Measurements from ENCODE around the gene C1QTNF9. TPM values are rescaled to one million over a fixed set of nuclear protein-coding genes. Genes with fewer than 3 reads are reported as not detected.

C1QTNF9 gene
- total and polyA plus RNA-seq, 9 of the 15 experiments (the other 6 are each of a cell fraction or from before 2014, with no cell fraction given), result not detected

GRCh38 chr13:24308068-24308445 lies 1.3 kb upstream of the C1QTNF9 start:
- DNase-seq (ENCODE audit: extremely low read depth in 1 of 4, low spot score in 3 of 4), result no peak
- H3K4me3 ChIP-seq, result no peak overlapping the region
- no peaks in the 10 kb centered on the region for H4K20me1 ChIP-seq (replicated peaks; ENCODE audit: control insufficient read depth, insufficient read depth, low read length)
- no peaks in the 10 kb centered on the region for H3K79me2 ChIP-seq (ENCODE audit: control insufficient read depth, insufficient read depth, low read length)
- no peaks in the 10 kb centered on the region for H3K9me1 ChIP-seq (ENCODE audit: control insufficient read depth, insufficient read depth, low read length)
- no peak overlapping the region for H3K27ac ChIP-seq (ENCODE audit: extremely low read depth, low read depth, low read length)
- no peaks in the 10 kb centered on the region for H3K9me3 ChIP-seq (replicated peaks; ENCODE audit: control insufficient read depth, insufficient read depth, low read depth, low read length)
- CTCF ChIA-PET (ENCODE audit: low intra/inter-chr PET ratio), result no interaction called here
- no peaks in the 10 kb centered on the region for H3K36me3 ChIP-seq (ENCODE audit: control insufficient read depth, insufficient read depth, low read length)
- H3K4me1 ChIP-seq (replicated peaks in 1 of 2; ENCODE audit: control insufficient read depth in 2 of 2, insufficient read depth in 2 of 2, low read length in 2 of 2), result no peaks in the 10 kb centered on the region; a peak in 1 of 5 replicates
- POLR2A ChIA-PET, result no interaction called here
- peaks cover 5 to 16% of the 10 kb centered on the region in 2 experiments; a peak in 4 of 5 replicates for H3K27me3 ChIP-seq (ENCODE audit: control insufficient read depth in 2 of 2, insufficient read depth in 2 of 2, low read length in 2 of 2)
- H3K4me2 ChIP-seq (ENCODE audit: insufficient read depth, low read length), result no peak overlapping the region
- intact Hi-C loops (cut with micrococcal nuclease), result no loop called here
- no peak for FAIRE-seq
- no peak for TF ChIP-seq RCOR1 (IDR thresholded peaks at IDR 0.05; ENCODE audit: borderline replicate concordance in 1 of 2, low read depth in 2 of 2, low read length in 2 of 2)
- no peak for TF ChIP-seq ZBTB17 (CRISPR knock-in tag; IDR thresholded peaks at IDR 0.05)
- TF ChIP-seq MLLT1 (IDR thresholded peaks at IDR 0.05), result no peak
- H2AFZ ChIP-seq (ENCODE audit: low read depth, low read length), result no peak overlapping the region
- 3% methylated on average over 7 of the region's 33 CpGs for WGBS (ENCODE audit: insufficient coverage, low coverage, missing lambda C conversion rate)
- in situ Hi-C loops (cut with MboI), result no loop called here
- no peak for ATAC-seq
- BruUV-seq (replicated peaks), result no TSS peak
- no peak overlapping the region for H3K9ac ChIP-seq (ENCODE audit: insufficient read depth in 1 of 2, low read depth in 2 of 2, low read length in 2 of 2)

GRCh38 chr13:24308488-24309020 lies 826 bp upstream of the C1QTNF9 start:
- no peaks in the 10 kb centered on the region for H3K36me3 ChIP-seq (ENCODE audit: control insufficient read depth, insufficient read depth, low read length)
- ChIA-PET POLR2A (no interaction called here), CTCF (ENCODE audit: low intra/inter-chr PET ratio) (no interaction called here)
- no peak overlapping the region for H2AFZ ChIP-seq (ENCODE audit: low read depth, low read length)
- H3K9ac ChIP-seq (ENCODE audit: insufficient read depth in 1 of 2, low read depth in 2 of 2, low read length in 2 of 2), result no peak overlapping the region
- in situ Hi-C loops (cut with MboI), result no loop called here
- no peak for TF ChIP-seq ZNF143 (CRISPR knock-in tag; IDR thresholded peaks at IDR 0.05)
- no peak for TF ChIP-seq IRF2 (CRISPR knock-in tag; IDR thresholded peaks at IDR 0.05)
- TF ChIP-seq ARHGAP35 (IDR thresholded peaks at IDR 0.05; ENCODE audit: partially characterized antibody), result no peak
- no peak for TF ChIP-seq RBBP5 (IDR thresholded peaks at IDR 0.05; ENCODE audit: borderline replicate concordance, insufficient read depth, low read length, poor library complexity, severe bottlenecking)
- TF ChIP-seq MTF1 (CRISPR knock-in tag; IDR thresholded peaks at IDR 0.05; ENCODE audit: borderline replicate concordance), result no peak
- no peak for TF ChIP-seq ZBED1 (IDR thresholded peaks at IDR 0.05)
- DNase-seq (ENCODE audit: extremely low read depth in 1 of 4, low spot score in 3 of 4) (no peak), ATAC-seq (no peak), FAIRE-seq (no peak)
- no peak overlapping the region for H3K4me2 ChIP-seq (ENCODE audit: insufficient read depth, low read length)
- intact Hi-C loops (cut with micrococcal nuclease), result no loop called here
- BruUV-seq (replicated peaks), result no TSS peak
- peaks cover 5 to 16% of the 10 kb centered on the region in 2 experiments; a peak in 3 of 5 replicates for H3K27me3 ChIP-seq (ENCODE audit: control insufficient read depth in 2 of 2, insufficient read depth in 2 of 2, low read length in 2 of 2)
- 2% methylated on average over 28 of the region's 37 CpGs for WGBS (ENCODE audit: insufficient coverage, low coverage, missing lambda C conversion rate)
- no peaks in the 10 kb centered on the region for H3K9me3 ChIP-seq (replicated peaks; ENCODE audit: control insufficient read depth, insufficient read depth, low read depth, low read length)
- no peaks in the 10 kb centered on the region for H4K20me1 ChIP-seq (replicated peaks; ENCODE audit: control insufficient read depth, insufficient read depth, low read length)
- no peaks in the 10 kb centered on the region for H3K9me1 ChIP-seq (ENCODE audit: control insufficient read depth, insufficient read depth, low read length)
- no peaks in the 10 kb centered on the region for H3K79me2 ChIP-seq (ENCODE audit: control insufficient read depth, insufficient read depth, low read length)
- no peak overlapping the region for H3K4me3 ChIP-seq
- no peaks in the 10 kb centered on the region; a peak in 1 of 5 replicates for H3K4me1 ChIP-seq (replicated peaks in 1 of 2; ENCODE audit: control insufficient read depth in 2 of 2, insufficient read depth in 2 of 2, low read length in 2 of 2)
- H3K27ac ChIP-seq (ENCODE audit: extremely low read depth, low read depth, low read length), result no peak overlapping the region
